ENCODE measurements around the gene FAIM2.
A peak's percentile ranks its signal among the peaks of the same experiment; 100 is the strongest.

FAIM2 gene

DNA sequence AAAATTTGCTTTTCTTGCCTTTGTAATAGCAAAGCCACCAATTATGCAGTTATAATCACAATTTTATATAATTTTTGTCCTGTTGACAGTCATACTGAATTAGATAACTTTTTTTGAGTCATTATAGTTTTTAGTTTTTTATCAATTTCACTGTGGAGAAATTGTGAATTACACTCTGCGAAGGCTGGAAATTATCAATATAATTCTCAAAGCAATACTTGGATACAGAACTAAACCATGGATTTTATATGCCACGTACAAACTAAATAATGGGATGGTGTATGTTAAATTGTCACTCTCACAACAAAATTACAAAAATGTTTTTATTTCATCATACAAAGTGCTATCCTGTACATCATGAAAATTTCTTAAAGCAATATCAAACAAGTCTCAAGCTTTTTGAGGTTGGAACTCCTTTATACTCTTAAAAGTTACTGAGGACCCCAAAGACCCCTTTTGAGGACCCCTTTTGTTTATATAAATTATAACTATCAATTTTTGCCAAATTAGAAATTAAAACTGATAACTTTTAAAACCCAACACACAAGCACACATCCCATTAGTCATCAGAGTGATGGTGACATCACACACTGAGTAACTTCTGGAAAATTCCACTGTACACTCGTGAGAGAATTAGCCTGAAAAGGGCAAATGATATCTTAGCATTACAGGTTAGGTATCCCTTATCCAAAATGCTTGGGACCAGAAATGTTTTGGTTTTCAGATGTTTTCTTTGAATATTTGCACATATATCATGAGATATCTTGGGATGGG is 27.0 kb upstream of the FAIM2 start:
- DNase-seq (ENCODE audit: low read depth): peak; percentile 84
- no peak for TF ChIP-seq CTCF (IDR thresholded peaks at IDR 0.05; ENCODE audit: insufficient read depth, low read depth, low read length, missing control alignments)

DNA sequence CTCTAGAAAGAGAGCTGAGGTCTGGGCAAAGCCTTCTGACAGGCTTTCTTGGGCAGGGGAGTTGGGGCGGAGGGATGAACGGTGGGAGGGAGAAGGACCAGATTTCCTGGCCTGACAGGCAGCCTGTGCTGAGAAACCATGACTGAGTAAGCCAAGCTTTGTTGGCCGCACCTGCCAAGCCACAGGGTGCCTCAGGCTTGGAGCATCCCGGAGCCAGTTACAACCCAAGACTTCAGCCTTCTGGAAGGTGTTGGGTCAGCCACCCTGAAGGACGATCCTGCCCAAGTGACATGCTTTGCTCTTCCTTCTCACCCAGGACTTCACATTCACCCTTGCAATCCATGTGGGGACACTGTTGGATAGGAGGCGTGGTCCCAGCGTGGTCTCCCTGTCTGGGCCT is 25.9 kb upstream of the FAIM2 start:
- DNase-seq (ENCODE audit: low read depth): no peak
- no peak overlapping the region for H3K4me3 ChIP-seq (ENCODE audit: low read length)
- TF ChIP-seq CTCF (IDR thresholded peaks at IDR 0.05; ENCODE audit: insufficient read depth, low read depth, low read length, missing control alignments): no peak

More for the DNA sequence above, 27.0 kb upstream of the FAIM2 start:
- no peak overlapping the region for H3K4me3 ChIP-seq (ENCODE audit: low read length)

DNA sequence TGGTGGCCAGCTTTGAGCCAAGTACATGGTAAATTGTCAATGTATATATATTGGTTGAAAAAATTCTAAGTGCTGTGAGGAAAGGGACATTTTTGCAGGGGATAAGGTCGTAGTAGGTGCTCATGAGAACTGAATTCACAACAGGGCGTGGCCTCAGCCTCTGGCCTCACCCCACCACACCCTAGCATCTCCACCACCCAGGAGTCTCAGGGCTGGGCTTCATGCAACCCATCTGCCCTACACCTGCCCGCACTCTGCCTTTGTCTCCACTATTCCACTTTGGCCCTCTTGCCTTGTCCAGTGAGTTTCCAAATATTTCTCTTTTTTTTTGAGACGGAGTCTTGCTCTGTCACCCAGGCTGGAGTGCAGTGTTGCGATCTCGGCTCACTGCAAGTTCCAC is 24.8 kb upstream of the FAIM2 start:
- no peak for DNase-seq (ENCODE audit: low read depth)
- no peak for TF ChIP-seq CTCF (IDR thresholded peaks at IDR 0.05; ENCODE audit: insufficient read depth, low read depth, low read length, missing control alignments)
- H3K4me3 ChIP-seq (ENCODE audit: low read length): no peak overlapping the region

- no peak for TF ChIP-seq CTCF (IDR thresholded peaks at IDR 0.05; ENCODE audit: insufficient read depth, low read depth, low read length, missing control alignments)
- H3K4me3 ChIP-seq (ENCODE audit: low read length): no peak overlapping the region
- DNase-seq (ENCODE audit: low read depth): no peak
Measured at GRCh38 chr12:49925433-49926204, 21.9 kb upstream of the FAIM2 start.

DNA sequence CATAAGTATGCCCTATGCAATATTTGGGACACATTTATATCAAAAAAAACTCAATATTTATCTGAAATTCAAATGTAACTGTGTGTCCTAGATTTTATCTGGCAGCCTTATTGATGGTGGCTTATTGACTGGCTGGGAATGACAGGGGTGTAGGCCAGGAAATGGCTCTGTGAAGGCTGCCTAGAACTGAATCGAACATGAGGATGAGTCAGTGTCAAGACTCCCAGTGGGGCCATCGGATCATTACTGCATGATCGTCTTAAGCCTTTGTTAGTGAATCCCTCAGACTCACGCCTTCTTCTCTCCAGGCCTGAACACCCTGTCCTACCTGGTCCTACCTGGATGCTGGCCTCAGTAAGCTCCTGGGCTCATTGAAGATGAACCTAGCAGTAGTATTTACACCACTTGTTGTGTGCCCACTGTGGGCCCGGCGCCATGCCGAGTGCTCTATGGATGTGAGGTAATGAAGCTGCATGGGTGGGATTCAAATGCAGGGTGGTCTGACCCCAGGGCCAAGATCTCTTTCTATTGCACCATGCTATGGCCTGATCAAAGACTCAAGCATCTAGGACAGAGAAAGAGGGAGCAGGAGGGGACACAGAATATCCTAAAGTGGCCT is 21.0 kb upstream of the FAIM2 start:
- no peak for TF ChIP-seq CTCF (IDR thresholded peaks at IDR 0.05; ENCODE audit: insufficient read depth, low read depth, low read length, missing control alignments)
- DNase-seq (ENCODE audit: low read depth): no peak
- H3K4me3 ChIP-seq (ENCODE audit: low read length): no peak overlapping the region

DNA sequence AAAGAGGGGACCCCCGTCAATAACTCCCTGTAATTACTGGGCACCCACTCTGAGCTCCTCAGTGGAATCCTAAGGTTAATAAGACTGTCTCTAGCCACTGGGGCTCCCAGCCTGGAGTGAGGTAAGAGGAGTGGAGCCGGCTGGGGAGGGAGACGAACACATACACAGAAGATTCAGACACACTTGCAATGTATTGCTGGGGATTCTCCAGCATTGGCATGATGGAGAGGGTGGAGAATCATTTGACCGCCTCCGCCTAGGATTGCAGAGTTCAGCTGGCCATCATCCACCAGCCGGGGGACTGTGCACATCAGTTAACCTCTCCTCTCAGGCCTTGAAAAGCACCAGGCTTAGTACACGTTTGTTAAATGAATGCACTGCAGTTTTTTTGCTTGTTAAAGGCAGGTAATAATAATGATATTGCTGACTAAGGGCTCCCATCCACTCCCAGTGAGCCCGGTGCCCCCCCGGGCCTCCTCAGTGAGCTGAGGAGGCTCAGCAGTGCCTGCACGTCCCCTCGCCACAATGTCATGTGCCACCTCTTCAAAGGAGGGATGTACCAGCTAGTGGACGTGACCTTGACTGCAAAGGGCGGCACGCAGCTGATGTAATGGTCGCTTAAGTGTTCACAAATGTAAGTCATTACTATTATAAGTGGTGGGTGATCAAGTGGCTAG is 20.3 kb upstream of the FAIM2 start:
- no peak for DNase-seq (ENCODE audit: low read depth)
- no peak for TF ChIP-seq CTCF (IDR thresholded peaks at IDR 0.05; ENCODE audit: insufficient read depth, low read depth, low read length, missing control alignments)
- H3K4me3 ChIP-seq (ENCODE audit: low read length): no peak overlapping the region

All from epithelial cell of esophagus (primary cell).